GM23338 (cell line): Measurements from ENCODE around the gene MATK. TPM values are rescaled to one million over a fixed set of nuclear protein-coding genes. Genes with fewer than 3 reads are reported as not detected.

ENCODE experiments used
- ATAC-seq: fragments of 200-7000 bp; cut with Tn5 transposase; 3 replicates; pipeline ENCODE4 v1.9.1; 2020
- DNase-seq: peaks from one replicate; pipeline ENCODE4 v3.0.0-alpha.2; 2015; ENCODE audit warnings: low spot score
- H2AFZ ChIP-seq: fragments of 200-600 bp; sonication (generic); 2 replicates; pipeline ENCODE4 v1.8.0; 2016; ENCODE audit warnings: antibody characterized with exemption, mild to moderate bottlenecking, moderate library complexity
- H3F3A ChIP-seq: fragments of 200-600 bp; sonication (generic); replicated peaks from 2 replicates; pipeline ENCODE4 v1.8.0; 2017; ENCODE audit warnings: antibody characterized with exemption, mixed run types, low read depth
- H3K27ac ChIP-seq: fragments of 200-600 bp; sonication (generic); 2 replicates; pipeline ENCODE4 v1.6.1; 2016; ENCODE audit warnings: low read depth
- H3K27me3 ChIP-seq: fragments of 200-600 bp; sonication (generic); 2 replicates; pipeline ENCODE4 v1.8.0; 2016; ENCODE audit warnings: mild to moderate bottlenecking, mixed run types, moderate library complexity; ENCODE audit not compliant: insufficient read depth
- H3K36me3 ChIP-seq: fragments of 200-600 bp; sonication (generic); 2 replicates; pipeline ENCODE4 v1.8.0; 2016; ENCODE audit warnings: mild to moderate bottlenecking; ENCODE audit not compliant: insufficient read depth
- H3K4me1 ChIP-seq: fragments of 200-600 bp; sonication (generic); 2 replicates; pipeline ENCODE4 v1.8.0; 2016; ENCODE audit warnings: mild to moderate bottlenecking, moderate library complexity; ENCODE audit not compliant: insufficient read depth
- H3K4me2 ChIP-seq: fragments of 200-600 bp; sonication (generic); 2 replicates; pipeline ENCODE4 v1.7.1; 2017; ENCODE audit warnings: mixed run types
- H3K4me3 ChIP-seq: fragments of 200-600 bp; sonication (generic); 2 replicates; pipeline ENCODE4 v1.6.1; 2016; ENCODE audit warnings: mixed run types
- H3K79me2 ChIP-seq: fragments of 200-600 bp; sonication (generic); replicated peaks from 2 replicates; pipeline ENCODE4 v1.8.0; 2017; ENCODE audit warnings: mild to moderate bottlenecking; ENCODE audit not compliant: insufficient read depth
- H3K9me2 ChIP-seq: fragments of 200-600 bp; sonication (generic); 2 replicates; pipeline ENCODE4 v1.8.0; 2017; ENCODE audit not compliant: insufficient read depth
- H4K20me1 ChIP-seq: fragments of 200-600 bp; sonication (generic); replicated peaks from 2 replicates; pipeline ENCODE4 v1.8.0; 2017; ENCODE audit warnings: mild to moderate bottlenecking; ENCODE audit not compliant: insufficient read depth
- H3K27ac Mint-ChIP-seq: 2 replicates; pipeline ENCODE4 v1.8.0; 2020; ENCODE audit warnings: inconsistent platforms, mild to moderate bottlenecking, moderate library complexity, mixed read lengths
- H3K27me3 Mint-ChIP-seq: 3 replicates; pipeline ENCODE4 v1.8.0; 2022; ENCODE audit warnings: low read depth, mild to moderate bottlenecking, moderate library complexity, mixed read lengths, inconsistent platforms; ENCODE audit not compliant: insufficient read depth, poor library complexity
- H3K36me3 Mint-ChIP-seq: 3 replicates; pipeline ENCODE4 v1.8.0; 2021; ENCODE audit warnings: low read depth, mild to moderate bottlenecking, inconsistent platforms, moderate library complexity, mixed read lengths
- H3K4me1 Mint-ChIP-seq: 3 replicates; pipeline ENCODE4 v1.8.0; 2020; ENCODE audit warnings: mild to moderate bottlenecking, inconsistent platforms, mixed read lengths
- H3K4me3 Mint-ChIP-seq: 3 replicates; pipeline ENCODE4 v1.8.0; 2021; ENCODE audit warnings: moderate library complexity, mild to moderate bottlenecking, inconsistent platforms, mixed read lengths
- H3K9me3 Mint-ChIP-seq: 3 replicates; pipeline ENCODE4 v1.8.0; 2020; ENCODE audit warnings: moderate library complexity, mild to moderate bottlenecking, inconsistent platforms, mixed read lengths
- EZH2phosphoT487 ChIP-seq: fragments of 200-600 bp; sonication (generic); IDR thresholded peaks from one replicate; pipeline ENCODE4 v1.8.1; 2018; ENCODE audit warnings: antibody characterized with exemption; ENCODE audit not compliant: unreplicated experiment
- JUNB ChIP-seq: IDR thresholded peaks from one replicate; pipeline ENCODE4 v1.6.1; 2016; ENCODE audit warnings: antibody characterized with exemption; ENCODE audit not compliant: unreplicated experiment
- POLR2AphosphoS5 ChIP-seq: IDR thresholded peaks from 2 replicates; pipeline ENCODE4 v1.6.1; 2016; ENCODE audit warnings: antibody characterized with exemption, low read depth
- STAT1 ChIP-seq: IDR thresholded peaks from one replicate; pipeline ENCODE4 v1.6.1; 2016; ENCODE audit warnings: antibody characterized with exemption; ENCODE audit not compliant: unreplicated experiment
- polyA plus RNA-seq: library from polyadenylated mRNA; unstranded; fragments of >200 nt; fragmentation: Nextera tagmentation; extraction: Ambion mirVana; gene quantifications from 2 replicates; pipeline ENCODE4 v1.2.1, GENCODE V29; 2016
- total RNA-seq: library from RNA; depleted of rRNA; stranded (reverse); fragments of >200 nt; shearing (Covaris generic); gene quantifications from 2 replicates; pipeline ENCODE4 v1.2.3, GENCODE V29; 2014
- TF ChIP-seq, protein P1 (sequence below): IDR thresholded peaks from one replicate; pipeline ENCODE4 v1.6.1; 2018; ENCODE audit warnings: antibody characterized with exemption; ENCODE audit not compliant: unreplicated experiment
- TF ChIP-seq, protein P2 (sequence below), 2 experiments: fragments of 200-600 bp in 1 of 2; sonication (generic) in 1 of 2; conservative IDR thresholded peaks; 2 replicates each; pipeline versions ENCODE4 v1.5.1 to v1.6.1; 2016 to 2017; ENCODE audit warnings: antibody characterized with exemption in 2 of 2, low read depth in 2 of 2, mild to moderate bottlenecking in 2 of 2, moderate library complexity in 1 of 2

The MATK gene
- total and polyA plus RNA-seq, 2 experiments from 2014 or later: 13.4 to 21.4 TPM

DNA sequence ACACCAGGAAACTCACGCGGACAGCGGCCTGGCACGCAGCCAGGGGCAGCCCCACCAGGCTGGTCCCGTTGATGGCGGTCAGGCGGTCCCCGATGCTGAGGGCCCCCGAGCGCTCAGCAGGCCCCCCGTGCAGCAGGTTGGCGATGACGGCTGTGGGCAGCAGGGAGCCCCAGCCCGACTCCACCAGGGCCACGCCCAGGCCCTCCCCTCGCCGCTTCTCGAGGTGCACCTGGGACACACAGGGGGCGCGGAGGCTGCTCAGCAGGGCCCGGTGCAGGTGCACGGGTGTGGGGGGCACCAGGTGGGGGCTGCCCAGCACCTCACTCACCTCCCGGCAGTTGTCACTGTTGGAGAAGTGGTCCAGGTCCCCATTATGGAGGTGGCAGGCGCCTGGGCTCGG lies 33.7 kb downstream of the MATK start:
- Histone ChIP-seq H3K27ac (no peak overlapping the region), H3K4me3 (no peak overlapping the region), H2AFZ (no peak overlapping the region), H3K36me3 (no peaks in the 10 kb centered on the region), H3K4me1 (no peaks in the 10 kb centered on the region), H3K79me2 (no peaks in the 10 kb centered on the region), H3K27me3 (no peaks in the 10 kb centered on the region), H3K9me2 (no peaks in the 10 kb centered on the region), H3K4me2 (no peak overlapping the region), H3F3A (no peaks in the 10 kb centered on the region), H4K20me1 (no peaks in the 10 kb centered on the region)
- no peak for ATAC-seq
- Mint-ChIP-seq H3K9me3 (no peaks in the 10 kb centered on the region), H3K27ac (no peak overlapping the region), H3K36me3 (peaks cover 18% of the 10 kb centered on the region; the same call in 2 of the 3 replicates), H3K4me1 (no peaks in the 10 kb centered on the region), H3K27me3 (peaks cover 1% of the 10 kb centered on the region), H3K4me3 (no peak overlapping the region)
- no peak for TF ChIP-seq STAT1
- DNase-seq: no peak

DNA sequence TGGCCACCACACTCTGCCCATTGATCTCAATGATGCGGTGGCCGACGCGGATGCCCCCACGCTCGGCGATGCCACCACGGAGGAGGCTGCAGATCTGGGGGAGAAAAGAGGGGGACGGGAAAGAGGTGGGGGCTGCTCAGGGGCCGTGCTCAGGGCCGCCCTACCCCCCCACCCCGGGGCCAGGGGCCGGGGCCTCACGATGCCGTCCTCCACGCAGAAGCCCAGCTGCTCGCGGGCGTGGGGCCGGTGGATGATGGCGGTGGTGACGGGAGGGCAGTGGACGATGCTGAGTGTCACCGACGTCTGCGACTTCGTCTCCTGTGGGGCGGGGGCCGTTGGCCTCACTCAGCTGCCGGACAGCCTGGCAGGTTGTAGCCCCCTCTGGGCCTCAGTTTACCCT lies 34.9 kb downstream of the MATK start:
- H3K4me3 Mint-ChIP-seq: no peak overlapping the region
- peaks cover 18% of the 10 kb centered on the region; the same call in 2 of the 3 replicates for H3K36me3 Mint-ChIP-seq
- H3K4me1 ChIP-seq: no peaks in the 10 kb centered on the region
- H3K4me3 ChIP-seq: no peak overlapping the region
- TF ChIP-seq, protein P1, sequence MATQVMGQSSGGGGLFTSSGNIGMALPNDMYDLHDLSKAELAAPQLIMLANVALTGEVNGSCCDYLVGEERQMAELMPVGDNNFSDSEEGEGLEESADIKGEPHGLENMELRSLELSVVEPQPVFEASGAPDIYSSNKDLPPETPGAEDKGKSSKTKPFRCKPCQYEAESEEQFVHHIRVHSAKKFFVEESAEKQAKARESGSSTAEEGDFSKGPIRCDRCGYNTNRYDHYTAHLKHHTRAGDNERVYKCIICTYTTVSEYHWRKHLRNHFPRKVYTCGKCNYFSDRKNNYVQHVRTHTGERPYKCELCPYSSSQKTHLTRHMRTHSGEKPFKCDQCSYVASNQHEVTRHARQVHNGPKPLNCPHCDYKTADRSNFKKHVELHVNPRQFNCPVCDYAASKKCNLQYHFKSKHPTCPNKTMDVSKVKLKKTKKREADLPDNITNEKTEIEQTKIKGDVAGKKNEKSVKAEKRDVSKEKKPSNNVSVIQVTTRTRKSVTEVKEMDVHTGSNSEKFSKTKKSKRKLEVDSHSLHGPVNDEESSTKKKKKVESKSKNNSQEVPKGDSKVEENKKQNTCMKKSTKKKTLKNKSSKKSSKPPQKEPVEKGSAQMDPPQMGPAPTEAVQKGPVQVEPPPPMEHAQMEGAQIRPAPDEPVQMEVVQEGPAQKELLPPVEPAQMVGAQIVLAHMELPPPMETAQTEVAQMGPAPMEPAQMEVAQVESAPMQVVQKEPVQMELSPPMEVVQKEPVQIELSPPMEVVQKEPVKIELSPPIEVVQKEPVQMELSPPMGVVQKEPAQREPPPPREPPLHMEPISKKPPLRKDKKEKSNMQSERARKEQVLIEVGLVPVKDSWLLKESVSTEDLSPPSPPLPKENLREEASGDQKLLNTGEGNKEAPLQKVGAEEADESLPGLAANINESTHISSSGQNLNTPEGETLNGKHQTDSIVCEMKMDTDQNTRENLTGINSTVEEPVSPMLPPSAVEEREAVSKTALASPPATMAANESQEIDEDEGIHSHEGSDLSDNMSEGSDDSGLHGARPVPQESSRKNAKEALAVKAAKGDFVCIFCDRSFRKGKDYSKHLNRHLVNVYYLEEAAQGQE: no peak
- TF ChIP-seq, protein P2, sequence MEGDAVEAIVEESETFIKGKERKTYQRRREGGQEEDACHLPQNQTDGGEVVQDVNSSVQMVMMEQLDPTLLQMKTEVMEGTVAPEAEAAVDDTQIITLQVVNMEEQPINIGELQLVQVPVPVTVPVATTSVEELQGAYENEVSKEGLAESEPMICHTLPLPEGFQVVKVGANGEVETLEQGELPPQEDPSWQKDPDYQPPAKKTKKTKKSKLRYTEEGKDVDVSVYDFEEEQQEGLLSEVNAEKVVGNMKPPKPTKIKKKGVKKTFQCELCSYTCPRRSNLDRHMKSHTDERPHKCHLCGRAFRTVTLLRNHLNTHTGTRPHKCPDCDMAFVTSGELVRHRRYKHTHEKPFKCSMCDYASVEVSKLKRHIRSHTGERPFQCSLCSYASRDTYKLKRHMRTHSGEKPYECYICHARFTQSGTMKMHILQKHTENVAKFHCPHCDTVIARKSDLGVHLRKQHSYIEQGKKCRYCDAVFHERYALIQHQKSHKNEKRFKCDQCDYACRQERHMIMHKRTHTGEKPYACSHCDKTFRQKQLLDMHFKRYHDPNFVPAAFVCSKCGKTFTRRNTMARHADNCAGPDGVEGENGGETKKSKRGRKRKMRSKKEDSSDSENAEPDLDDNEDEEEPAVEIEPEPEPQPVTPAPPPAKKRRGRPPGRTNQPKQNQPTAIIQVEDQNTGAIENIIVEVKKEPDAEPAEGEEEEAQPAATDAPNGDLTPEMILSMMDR (conservative IDR thresholded peaks at IDR 0.05; ENCODE audit: low read depth in 2 of 2): no peak
- TF ChIP-seq JUNB (no peak), POLR2AphosphoS5 (no peak), EZH2phosphoT487 (no peak), STAT1 (no peak)
- no peaks in the 10 kb centered on the region for H3K36me3 ChIP-seq
- H3K27me3 ChIP-seq: no peaks in the 10 kb centered on the region
- no peak overlapping the region for H3K27ac Mint-ChIP-seq
- peaks cover 4% of the 10 kb centered on the region for H3K27me3 Mint-ChIP-seq
- no peaks in the 10 kb centered on the region for H3F3A ChIP-seq
- no peak overlapping the region for H3K4me2 ChIP-seq
- DNase-seq: no peak
- ATAC-seq: no peak
- H3K79me2 ChIP-seq: no peaks in the 10 kb centered on the region
- no peak overlapping the region for H3K27ac ChIP-seq
- no peaks in the 10 kb centered on the region for H3K9me3 Mint-ChIP-seq
- H3K4me1 Mint-ChIP-seq: no peaks in the 10 kb centered on the region
- no peak overlapping the region for H2AFZ ChIP-seq
- H4K20me1 ChIP-seq: no peaks in the 10 kb centered on the region
- H3K9me2 ChIP-seq: no peaks in the 10 kb centered on the region
